ENCODE results near the gene ALPL.

- TF ChIP-seq, protein P1, sequence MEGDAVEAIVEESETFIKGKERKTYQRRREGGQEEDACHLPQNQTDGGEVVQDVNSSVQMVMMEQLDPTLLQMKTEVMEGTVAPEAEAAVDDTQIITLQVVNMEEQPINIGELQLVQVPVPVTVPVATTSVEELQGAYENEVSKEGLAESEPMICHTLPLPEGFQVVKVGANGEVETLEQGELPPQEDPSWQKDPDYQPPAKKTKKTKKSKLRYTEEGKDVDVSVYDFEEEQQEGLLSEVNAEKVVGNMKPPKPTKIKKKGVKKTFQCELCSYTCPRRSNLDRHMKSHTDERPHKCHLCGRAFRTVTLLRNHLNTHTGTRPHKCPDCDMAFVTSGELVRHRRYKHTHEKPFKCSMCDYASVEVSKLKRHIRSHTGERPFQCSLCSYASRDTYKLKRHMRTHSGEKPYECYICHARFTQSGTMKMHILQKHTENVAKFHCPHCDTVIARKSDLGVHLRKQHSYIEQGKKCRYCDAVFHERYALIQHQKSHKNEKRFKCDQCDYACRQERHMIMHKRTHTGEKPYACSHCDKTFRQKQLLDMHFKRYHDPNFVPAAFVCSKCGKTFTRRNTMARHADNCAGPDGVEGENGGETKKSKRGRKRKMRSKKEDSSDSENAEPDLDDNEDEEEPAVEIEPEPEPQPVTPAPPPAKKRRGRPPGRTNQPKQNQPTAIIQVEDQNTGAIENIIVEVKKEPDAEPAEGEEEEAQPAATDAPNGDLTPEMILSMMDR (conservative IDR thresholded peaks at IDR 0.05 in 1 of 2, IDR thresholded peaks at IDR 0.05 in 1 of 2; ENCODE audit: low read depth in 1 of 2, low read length in 2 of 2) = peak; percentile 79 to 81
- TF ChIP-seq EZH2 (IDR thresholded peaks at IDR 0.05; ENCODE audit: low read length, missing control alignments) = no peak
These were observed 86.0 kb downstream of the ALPL start for GRCh38 chr1:21594935-21595897.

Measured in fibroblast of lung (primary cell).